HG03280 (cell line): ENCODE data around the gene DZIP1.
"Not testable (repeated sequence)": the region's sequence is repeated elsewhere in the genome, so short reads cannot be mapped to it uniquely, and the experiment has no call there.

Source experiments
- ATAC-seq: cut with Tn5 transposase; IDR thresholded peaks from one replicate; pipeline ENCODE4 v1.9.1; 2021; ENCODE audit warnings: mild to moderate bottlenecking, moderate library complexity; ENCODE audit not compliant: unreplicated experiment

Gene DZIP1, protein sequence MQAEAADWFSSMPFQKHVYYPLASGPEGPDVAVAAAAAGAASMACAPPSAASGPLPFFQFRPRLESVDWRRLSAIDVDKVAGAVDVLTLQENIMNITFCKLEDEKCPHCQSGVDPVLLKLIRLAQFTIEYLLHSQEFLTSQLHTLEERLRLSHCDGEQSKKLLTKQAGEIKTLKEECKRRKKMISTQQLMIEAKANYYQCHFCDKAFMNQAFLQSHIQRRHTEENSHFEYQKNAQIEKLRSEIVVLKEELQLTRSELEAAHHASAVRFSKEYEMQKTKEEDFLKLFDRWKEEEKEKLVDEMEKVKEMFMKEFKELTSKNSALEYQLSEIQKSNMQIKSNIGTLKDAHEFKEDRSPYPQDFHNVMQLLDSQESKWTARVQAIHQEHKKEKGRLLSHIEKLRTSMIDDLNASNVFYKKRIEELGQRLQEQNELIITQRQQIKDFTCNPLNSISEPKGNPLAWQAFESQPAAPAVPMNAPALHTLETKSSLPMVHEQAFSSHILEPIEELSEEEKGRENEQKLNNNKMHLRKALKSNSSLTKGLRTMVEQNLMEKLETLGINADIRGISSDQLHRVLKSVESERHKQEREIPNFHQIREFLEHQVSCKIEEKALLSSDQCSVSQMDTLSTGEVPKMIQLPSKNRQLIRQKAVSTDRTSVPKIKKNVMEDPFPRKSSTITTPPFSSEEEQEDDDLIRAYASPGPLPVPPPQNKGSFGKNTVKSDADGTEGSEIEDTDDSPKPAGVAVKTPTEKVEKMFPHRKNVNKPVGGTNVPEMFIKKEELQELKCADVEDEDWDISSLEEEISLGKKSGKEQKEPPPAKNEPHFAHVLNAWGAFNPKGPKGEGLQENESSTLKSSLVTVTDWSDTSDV

DNA sequence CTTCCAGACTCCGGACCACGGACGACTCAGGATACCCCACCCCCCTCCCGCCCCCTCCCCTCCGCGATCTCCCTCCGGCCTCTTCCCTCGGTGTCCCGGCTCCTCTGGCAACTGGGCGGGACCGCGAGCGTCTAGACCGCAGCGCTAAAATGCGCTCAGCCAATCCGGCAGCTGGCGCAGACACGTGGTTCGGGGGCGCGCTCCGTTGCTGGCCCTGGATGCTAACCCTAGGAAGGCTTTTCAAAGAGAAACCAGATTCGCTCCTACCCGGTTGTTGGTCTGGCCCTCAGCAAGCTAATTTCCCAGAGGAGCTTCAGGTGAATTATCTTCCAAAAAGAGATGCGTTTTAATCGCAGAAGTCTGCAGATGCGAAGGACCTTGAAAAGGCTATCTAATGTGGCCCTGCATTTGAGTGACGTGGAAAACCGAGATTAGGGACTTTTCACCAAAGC, at the start of gene DZIP1:
TSS of gene DZIP1 (minus strand) at position 106 of the 452 bp plus-strand sequence. CDS start 2,677 bp downstream, outside the sequence.
- ATAC-seq = peak; percentile 83

DNA sequence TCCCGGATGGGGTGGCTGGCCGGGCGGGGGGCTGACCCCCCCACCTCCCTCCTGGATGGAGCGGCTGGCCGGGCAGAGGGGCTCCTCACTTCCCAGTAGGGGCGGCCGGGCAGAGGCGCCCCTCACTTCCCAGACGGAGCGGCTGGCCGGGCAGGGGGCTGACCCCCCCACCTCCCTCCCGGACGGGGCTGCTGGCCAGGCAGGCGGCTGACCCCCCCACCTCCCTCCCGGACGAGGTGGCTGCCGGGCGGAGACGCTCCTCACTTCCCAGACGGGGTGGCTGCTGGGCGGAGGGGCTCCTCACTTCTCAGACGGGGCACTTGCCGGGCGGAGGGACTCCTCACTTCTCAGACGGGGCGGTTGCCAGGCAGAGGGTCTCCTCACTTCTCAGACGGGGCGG, 46.5 kb upstream of the DZIP1 start:
- not testable (repeated sequence) for ATAC-seq

GRCh38 chr13:95689582-95689926, 45.0 kb upstream of the DZIP1 start:
- ATAC-seq = no peak

DNA sequence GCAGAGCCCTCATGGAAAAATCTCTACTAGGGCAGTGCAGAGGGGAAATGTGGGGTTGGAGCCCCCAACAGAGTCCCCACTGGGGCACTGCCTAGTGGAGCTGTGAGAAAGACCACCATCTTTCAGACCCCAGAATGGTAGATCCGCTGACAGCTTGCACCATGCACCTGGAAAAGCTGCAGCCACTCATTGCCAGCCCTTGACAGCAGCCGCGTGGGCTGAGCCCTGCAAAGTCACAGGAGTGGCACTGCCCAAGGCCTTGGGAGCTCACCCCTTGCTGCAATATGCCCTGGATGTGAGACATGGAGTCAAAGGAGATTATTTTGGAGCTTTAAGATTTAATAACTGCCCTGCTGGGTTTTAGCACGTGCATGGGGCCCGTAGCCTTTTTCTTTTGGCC, 40.5 kb upstream of the DZIP1 start:
- not testable (repeated sequence) for ATAC-seq

GRCh38 chr13:95684418-95684817, 39.9 kb upstream of the DZIP1 start:
- ATAC-seq = no peak

DNA sequence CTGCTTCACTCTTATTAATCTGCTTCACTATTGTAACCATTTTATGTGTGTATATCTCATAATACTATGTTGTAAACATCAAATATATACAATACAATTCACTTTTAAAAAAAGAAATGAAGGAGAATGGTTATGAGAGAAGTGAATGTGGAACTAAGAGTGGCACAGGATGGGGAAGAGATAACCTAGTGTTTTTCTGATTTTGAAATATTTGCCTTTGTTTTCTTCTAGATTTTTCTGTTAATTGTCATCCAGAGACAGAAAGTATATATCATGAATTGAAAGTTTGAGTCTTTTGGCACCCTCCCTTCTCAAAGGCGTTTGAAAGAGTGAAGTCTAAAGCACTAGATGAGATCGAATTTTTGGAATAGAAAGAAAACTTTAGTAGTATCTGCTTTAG, 35.2 kb upstream of the DZIP1 start:
- ATAC-seq = no peak

DNA sequence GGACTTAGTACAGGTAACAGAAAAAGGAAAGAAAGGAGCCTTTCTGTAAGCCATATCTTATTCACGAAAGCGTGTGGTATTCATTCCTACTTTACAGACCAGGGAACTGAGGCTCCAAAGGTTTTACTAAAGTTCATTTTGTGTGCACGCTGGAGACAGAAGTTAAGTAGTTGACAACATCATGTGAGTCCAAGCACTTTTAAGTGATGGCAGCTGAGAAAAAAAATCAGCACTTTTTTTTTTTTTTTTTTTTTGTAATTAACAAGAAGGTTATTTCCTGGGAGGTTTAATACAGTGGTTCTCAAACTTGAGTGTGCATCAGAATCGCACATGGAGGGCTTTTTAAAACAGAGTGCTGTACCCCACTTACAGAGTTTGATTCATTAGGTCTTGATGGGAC, 34.5 kb upstream of the DZIP1 start:
- ATAC-seq = no peak

- ATAC-seq = no peak
Measured at GRCh38 chr13:95677564-95678266, 33.2 kb upstream of the DZIP1 start.

GRCh38 chr13:95676762-95677563, 32.5 kb upstream of the DZIP1 start, which contains the start of gene DNAJC3:
Gene DNAJC3, plus strand, starts transcription at chr13:95677139. Its CDS starts 117 bp downstream, at chr13:95677256.
- ATAC-seq = peak; percentile 93

DNA sequence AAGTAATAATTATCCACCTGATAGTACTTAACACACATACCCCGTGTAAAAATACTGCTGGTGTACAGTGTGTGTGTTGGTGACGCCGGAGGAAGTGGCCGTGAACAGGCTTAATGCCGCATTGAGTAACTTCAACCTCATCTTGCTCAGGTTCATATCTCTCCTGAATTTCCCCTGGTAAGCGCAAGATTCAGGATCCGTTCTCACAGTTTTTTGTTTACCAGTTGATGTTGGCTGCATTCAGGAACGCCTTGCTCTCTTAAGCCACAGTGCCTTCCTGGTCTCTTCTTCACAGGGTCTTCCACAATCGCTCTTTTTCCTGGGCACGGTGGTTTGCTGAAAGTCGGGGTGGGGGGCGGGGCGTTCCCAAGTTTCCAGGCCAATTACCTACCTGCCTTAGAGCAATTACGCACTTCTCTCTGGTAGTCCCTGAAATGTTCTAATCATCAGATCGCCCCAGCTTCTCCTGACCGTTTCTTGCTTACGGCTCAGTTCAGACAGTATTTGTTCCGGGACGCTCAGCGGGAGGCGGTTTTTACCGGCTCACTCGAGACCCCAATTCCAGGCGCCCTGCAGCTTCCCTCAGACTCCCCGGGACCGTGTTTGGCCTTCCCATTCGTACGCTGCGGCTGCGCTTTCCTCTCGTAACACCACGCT, 31.7 kb upstream of the DZIP1 start:
- peak; percentile 12 for ATAC-seq

DNA sequence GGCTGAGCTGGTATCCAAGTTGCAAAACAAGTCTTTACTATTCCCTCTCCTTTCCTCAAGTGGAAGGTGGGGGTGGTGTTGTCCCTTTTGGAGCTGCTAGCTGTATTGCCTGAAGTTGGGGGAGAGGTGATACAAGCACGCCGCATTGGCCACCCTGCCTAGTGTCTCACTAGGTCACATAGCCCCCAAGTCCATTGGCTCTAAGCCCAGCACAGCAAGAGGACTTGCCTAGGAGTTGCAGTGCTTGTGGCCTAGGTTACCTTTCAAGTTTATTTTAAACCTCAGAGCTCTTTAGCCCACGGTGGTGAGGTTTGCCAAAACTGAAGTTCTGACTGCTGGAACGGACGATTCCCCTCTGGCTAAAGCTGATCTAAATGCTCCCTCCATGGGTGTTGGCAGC, 27.1 kb upstream of the DZIP1 start:
- no peak for ATAC-seq

- ATAC-seq = not testable (repeated sequence)
Measured at GRCh38 chr13:95667235-95667634, 22.7 kb upstream of the DZIP1 start.

DNA sequence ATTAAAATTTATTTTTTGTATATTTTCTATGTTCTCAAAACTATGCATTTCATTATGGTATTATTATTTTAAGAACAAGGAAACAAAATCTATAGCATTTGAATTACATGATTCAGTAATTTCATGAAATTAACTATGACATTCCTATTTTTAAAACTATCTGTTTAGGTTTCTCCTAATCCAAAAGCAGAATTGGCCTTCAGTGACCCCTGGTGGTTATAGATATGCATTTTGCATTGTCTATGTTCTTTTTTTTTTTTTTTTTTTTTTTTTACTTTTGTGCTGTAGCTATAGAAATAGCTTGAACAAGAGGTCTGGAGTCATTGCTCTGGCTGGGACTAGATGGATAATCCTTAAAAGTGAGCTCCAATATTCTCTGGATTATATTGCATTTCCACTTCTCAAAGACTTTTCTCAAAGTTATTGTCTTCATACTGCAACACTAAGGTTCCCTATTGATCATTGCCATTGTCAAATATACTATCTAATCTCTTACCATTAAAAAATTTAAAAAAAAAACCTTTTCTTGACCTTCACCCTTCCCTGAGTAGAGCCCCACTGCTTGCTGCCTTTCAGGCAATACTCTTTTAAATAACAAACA, 16.6 kb upstream of the DZIP1 start:
- ATAC-seq = no peak

- no peak for ATAC-seq
Measured at GRCh38 chr13:95659500-95659899, 15.0 kb upstream of the DZIP1 start.

DNA sequence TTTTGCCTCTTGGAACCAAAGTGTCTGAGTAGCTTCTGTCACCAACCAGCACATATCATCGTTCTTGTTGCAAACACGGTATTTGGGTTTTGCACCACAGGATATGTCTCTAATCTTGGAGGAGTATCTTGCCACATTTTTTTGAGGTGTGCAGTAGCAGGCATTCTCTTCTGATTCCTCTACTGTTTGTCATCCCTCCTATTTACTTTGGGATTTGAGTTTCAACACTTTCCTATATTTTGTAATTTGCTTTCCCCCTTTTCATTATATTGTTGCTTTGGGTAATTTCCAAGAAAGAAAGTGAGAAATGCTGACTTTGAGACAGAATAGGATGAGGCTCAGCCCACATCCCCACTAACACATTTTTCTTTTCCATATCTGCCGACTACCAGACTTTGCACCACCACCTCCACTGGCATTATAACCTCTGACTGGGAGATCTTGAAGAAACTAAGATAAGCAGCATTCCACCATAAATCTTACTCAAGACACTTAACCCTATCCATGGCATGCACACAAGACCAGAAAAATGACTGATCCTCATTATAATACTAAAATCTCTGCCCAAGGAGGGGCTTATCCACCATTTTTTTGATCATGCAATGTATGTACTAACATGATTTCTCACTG, 12.0 kb upstream of the DZIP1 start:
- ATAC-seq = no peak

DNA sequence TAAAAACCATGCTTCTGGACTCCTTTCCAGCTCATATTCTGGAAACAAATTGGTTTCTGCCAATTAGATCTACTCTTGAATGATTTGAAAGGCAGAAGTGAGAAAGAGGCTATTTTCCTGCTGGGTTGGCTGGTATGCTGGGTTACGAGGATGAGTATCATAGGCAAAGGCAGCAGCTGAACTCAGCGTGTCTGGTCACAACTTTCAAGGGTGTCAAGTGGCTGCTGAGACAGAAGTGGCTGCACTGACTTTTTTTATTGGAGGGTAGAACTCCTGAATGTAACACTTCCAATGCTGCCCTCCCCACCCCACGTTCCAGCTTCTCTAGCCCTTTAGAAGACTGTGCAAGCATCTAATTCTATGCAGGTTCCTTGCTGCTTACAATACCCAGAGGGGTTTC, 8.3 kb upstream of the DZIP1 start:
- ATAC-seq = no peak

DNA sequence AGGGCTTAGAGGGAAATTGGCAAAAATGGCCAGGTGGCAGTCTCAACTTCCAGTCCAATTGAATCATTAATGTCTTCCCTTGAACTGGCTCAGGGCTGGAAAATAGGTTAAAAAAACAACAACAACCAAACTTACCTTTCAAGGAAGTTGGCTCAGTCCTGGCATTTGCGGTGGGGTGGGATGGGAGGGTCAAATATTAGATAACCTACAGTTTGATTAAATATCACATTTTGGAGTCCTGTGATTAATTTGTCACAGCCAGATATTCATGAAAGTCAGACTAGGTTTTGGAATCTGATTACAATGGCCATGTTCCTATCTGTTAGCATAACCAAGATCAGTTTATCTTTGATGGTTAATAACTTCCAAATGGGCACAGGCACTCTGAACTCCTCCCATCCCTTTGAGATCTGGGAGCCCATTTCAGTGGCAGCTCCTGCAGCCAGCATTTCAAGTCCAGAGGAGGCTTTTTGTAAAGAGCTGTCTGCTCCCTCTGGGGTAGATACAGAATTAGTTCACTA, 7.8 kb upstream of the DZIP1 start:
- no peak for ATAC-seq

DNA sequence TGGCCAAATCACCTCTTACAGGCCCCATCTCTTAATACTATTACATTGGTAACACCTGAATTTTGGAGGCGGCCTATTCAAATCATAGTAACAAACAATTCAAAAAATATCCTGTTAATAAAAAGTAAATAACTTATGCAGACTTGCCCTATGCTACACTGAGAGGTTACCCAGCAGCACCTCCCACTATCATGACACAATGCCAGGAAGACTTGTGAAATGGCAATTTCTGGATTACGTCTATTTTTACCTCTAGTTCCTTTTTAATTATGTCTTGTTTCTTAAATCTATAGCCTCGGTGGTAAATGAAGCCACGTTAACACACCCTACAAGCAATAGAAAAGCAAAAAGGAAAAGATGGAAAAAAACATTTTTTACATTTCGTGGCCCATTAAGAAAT, 6.2 kb upstream of the DZIP1 start:
- ATAC-seq = no peak

DNA sequence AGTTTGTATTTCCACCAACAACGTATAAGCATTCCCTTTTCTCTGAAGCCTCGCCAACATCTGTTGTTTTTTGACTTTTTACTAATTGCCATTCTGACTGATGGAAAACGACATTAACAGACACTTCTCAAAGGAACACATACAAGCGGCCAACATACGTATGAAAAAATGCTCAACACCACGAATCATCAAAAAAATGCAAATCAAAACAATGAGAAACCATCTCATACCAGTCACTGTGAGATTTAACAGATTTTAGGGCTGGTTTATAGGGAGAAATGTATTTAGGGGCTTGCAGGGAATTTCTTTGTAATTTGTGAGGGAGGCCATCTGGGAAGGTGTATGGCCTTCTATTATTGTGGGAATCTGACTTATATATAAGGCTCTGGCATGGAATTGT, 2.8 kb upstream of the DZIP1 start:
- no peak for ATAC-seq
